Thoracic aorta (tissue), 2 donors: Measurements from ENCODE around the gene GNA12. TPM values are rescaled to one million over a fixed set of nuclear protein-coding genes. Genes with fewer than 3 reads are reported as not detected.

Experiments
- ATAC-seq: fragments of 150-250 bp; one replicate; pipeline ENCODE4 v1.8.0; 2017; ENCODE audit warnings: low read depth; ENCODE audit not compliant: insufficient number of reproducible peaks, low FRiP score
- DNase-seq: peaks from one replicate; pipeline ENCODE4 v3.0.0-alpha.2; 2020; ENCODE audit warnings: low spot score
- H3K27ac ChIP-seq, 2 donors: fragments of 200-600 bp; sonication (generic); 1 replicate in 1 of 2; 2 replicates in 1 of 2; pipeline ENCODE4 v1.5.1; 2016; ENCODE audit warnings: mild to moderate bottlenecking in 2 of 2, moderate library complexity in 2 of 2
- H3K27me3 ChIP-seq: fragments of 200-600 bp; sonication (generic); replicated peaks from 2 replicates; pipeline ENCODE4 v1.6.0; 2016; ENCODE audit warnings: mild to moderate bottlenecking; ENCODE audit not compliant: insufficient read depth
- H3K36me3 ChIP-seq: fragments of 200-600 bp; sonication (generic); one replicate; pipeline ENCODE4 v1.5.1; 2016
- H3K4me1 ChIP-seq, 2 donors: fragments of 200-600 bp; sonication (generic); 1 replicate in 1 of 2; 2 replicates in 1 of 2; pipeline versions ENCODE4 v1.5.1 to v1.6.0; 2016; ENCODE audit warnings: low read depth in 2 of 2, mild to moderate bottlenecking in 1 of 2; ENCODE audit not compliant: control insufficient read depth in 1 of 2
- H3K4me3 ChIP-seq: fragments of 200-600 bp; sonication (generic); 2 replicates; pipeline ENCODE4 v1.5.1; 2016; ENCODE audit warnings: mild to moderate bottlenecking
- H3K9me3 ChIP-seq: fragments of 200-600 bp; sonication (generic); 2 replicates; pipeline ENCODE4 v1.5.1; 2016
- total RNA-seq, 2 donors: library from RNA; depleted of rRNA; stranded (reverse); fragments of >200 nt; gene quantifications; one replicate each; pipeline versions ENCODE4 v1.1.0 to v1.2.3, GENCODE V29; 2016
- TF ChIP-seq, protein P1 (sequence below): fragments of 200-600 bp; sonication (generic); IDR thresholded peaks from one replicate; pipeline ENCODE4 v1.5.1; 2019; ENCODE audit warnings: antibody characterized with exemption

GNA12 gene
- total RNA-seq, 2 donors from 2014 or later = 27.6 to 48.8 TPM

DNA sequence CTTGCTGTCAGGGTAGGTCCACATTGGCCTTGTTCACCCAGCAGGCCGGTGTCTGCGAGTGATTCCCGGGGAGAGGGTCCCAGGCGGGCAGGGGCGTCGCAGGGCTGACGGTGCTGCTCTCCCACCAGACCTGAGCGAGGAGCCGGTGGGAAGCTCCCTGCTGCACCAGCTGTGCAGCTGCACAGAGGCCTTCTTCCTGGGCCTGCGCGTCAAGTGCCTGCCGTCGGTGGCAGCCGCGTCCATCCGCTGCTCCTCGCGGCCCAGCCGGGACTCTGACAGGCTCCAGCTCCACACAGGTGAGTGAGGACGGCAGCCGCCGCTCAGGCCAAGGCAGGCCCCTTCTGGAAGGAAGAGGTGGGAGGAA is 141.5 kb downstream of the GNA12 start:
- TF ChIP-seq, protein P1, sequence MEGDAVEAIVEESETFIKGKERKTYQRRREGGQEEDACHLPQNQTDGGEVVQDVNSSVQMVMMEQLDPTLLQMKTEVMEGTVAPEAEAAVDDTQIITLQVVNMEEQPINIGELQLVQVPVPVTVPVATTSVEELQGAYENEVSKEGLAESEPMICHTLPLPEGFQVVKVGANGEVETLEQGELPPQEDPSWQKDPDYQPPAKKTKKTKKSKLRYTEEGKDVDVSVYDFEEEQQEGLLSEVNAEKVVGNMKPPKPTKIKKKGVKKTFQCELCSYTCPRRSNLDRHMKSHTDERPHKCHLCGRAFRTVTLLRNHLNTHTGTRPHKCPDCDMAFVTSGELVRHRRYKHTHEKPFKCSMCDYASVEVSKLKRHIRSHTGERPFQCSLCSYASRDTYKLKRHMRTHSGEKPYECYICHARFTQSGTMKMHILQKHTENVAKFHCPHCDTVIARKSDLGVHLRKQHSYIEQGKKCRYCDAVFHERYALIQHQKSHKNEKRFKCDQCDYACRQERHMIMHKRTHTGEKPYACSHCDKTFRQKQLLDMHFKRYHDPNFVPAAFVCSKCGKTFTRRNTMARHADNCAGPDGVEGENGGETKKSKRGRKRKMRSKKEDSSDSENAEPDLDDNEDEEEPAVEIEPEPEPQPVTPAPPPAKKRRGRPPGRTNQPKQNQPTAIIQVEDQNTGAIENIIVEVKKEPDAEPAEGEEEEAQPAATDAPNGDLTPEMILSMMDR = no peak
- H3K9me3 ChIP-seq = no peaks in the 10 kb centered on the region
- no peaks in the 10 kb centered on the region for H3K27me3 ChIP-seq
- DNase-seq = no peak
- H3K4me3 ChIP-seq = no peak overlapping the region
- H3K4me1 ChIP-seq = peaks cover 0 to 11% of the 10 kb centered on the region in 2 donors
- ATAC-seq = no peak
- H3K27ac ChIP-seq = no peak overlapping the region
- no peaks in the 10 kb centered on the region for H3K36me3 ChIP-seq

DNA sequence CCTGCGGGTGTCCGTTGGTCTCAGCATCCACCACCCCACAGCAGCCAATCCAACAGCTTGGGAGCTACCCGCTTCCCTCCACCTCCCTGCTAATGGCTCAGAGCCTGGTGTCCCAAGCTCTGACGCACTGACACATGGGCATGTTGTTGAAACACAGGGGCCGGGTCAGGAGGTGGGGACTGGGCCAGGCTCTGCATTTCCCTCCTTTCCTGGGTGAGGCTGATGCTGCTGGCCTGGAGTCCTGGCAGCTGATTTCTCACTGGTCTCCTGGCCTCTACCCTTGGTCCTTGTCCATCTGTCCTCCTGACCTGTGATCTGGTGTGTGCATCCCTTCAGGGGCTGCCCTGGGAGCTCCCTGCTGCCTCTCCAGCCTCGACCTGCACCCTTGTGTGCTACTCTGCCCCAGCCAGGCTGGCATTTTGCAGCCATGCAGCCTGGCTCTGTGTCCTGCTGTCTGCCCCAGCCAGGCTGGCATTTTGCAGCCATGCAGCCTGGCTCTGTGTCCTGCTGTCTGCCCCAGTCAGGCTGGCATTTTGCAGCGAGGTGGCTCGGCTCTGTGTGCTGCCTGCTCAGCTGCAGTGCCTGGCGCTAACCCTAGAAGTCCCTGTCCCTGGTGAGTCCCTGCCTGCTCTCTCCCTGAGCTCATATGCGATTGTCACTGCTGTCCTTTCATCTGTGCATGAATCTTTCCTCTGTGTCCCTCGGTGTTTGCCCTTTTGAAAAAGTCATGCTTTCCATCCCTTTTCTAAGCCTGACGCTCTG is 142.1 kb downstream of the GNA12 start:
- DNase-seq (no peak), ATAC-seq (no peak)
- Histone ChIP-seq H3K27ac (no peak overlapping the region), H3K4me1 (peaks cover 0 to 11% of the 10 kb centered on the region in 2 donors), H3K27me3 (no peaks in the 10 kb centered on the region), H3K4me3 (no peak overlapping the region), H3K9me3 (no peaks in the 10 kb centered on the region), H3K36me3 (no peaks in the 10 kb centered on the region)
- TF ChIP-seq, protein P1 = no peak

DNA sequence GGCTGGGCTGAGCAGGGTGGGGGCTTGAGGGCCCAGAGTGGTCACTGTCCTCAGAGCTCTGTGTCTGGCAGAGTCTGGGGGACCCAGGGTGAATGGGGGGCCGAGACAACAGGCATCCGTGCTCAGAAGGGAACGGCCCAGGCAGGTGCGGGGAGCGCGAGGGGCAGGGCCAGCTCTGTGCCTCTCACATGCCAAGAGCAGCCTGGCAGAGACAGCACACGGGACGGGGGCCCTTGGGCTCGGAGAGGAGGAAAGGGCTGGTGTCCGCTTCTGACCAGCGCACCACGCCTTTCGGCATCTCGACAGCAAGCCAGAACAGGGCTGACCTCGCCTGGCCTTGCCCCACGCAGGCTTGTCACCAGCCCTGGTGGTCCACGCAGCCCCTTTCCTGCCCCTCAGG is 142.7 kb downstream of the GNA12 start:
- no peak for ATAC-seq
- no peaks in the 10 kb centered on the region for H3K27me3 ChIP-seq
- H3K4me3 ChIP-seq = no peak overlapping the region

DNA sequence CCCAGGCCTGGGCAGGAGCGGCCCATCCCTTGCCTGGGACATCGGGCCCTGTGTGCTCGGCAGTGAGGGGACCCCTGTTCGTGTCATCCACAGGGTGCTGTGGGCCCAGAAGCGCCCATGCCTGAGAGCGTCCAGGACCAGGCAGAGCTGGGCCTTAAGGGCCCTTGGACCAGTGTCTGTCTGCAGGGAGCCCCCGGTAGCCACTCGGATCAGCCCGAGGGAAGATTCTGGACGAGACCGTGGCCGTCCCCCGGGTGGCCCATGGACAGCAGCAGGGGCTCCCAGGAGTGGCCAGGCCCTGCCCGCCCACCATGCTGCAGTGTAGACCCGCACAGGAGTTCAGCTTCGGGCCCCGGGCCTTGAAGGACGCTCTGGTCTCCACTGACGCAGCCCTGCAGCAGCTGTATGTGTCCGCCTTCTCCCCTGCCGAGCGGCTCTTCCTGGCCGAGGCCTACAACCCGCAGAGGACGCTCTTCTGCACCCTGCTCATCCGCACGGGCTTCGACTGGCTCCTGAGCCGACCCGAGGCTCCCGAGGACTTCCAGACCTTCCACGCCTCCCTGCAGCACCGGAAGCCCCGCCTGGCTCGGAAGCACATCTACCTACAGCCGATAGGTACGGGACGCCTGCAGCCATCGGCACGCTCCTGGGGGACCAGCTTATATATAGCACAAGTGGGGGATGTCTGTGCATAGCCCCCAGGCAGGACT is 143.8 kb downstream of the GNA12 start:
- Histone ChIP-seq H3K27me3 (no peaks in the 10 kb centered on the region), H3K9me3 (no peaks in the 10 kb centered on the region), H3K4me1 (peaks cover 0 to 11% of the 10 kb centered on the region in 2 donors), H3K36me3 (no peaks in the 10 kb centered on the region), H3K27ac (no peak overlapping the region), H3K4me3 (no peak overlapping the region)
- ATAC-seq = no peak
- no peak for DNase-seq
- TF ChIP-seq, protein P1 = no peak

More for the DNA sequence above, 142.7 kb downstream of the GNA12 start:
- DNase-seq = no peak
- no peak overlapping the region for H3K27ac ChIP-seq
- no peaks in the 10 kb centered on the region for H3K9me3 ChIP-seq
- TF ChIP-seq, protein P1 = no peak
- no peaks in the 10 kb centered on the region for H3K36me3 ChIP-seq
- H3K4me1 ChIP-seq = peaks cover 0 to 11% of the 10 kb centered on the region in 2 donors

DNA sequence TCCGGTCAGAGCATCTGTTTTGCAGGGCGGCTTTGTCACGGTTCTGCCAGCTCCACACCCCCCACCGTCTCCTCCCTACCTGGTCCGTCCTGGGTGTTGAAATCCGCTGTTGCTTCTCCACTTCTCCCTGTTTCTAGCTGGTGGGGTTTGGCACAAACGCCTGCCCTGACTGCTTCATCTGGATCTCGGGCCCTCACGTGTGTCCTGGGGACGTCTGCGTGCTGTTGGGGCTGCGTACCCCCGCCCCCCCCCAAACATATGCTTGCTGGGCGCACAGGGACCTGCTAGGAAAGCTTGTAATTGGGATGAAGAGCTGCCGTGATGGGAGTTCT is 144.9 kb downstream of the GNA12 start:
- no peak for ATAC-seq
- Histone ChIP-seq H3K4me3 (no peak overlapping the region), H3K9me3 (no peaks in the 10 kb centered on the region), H3K36me3 (no peaks in the 10 kb centered on the region), H3K27me3 (no peaks in the 10 kb centered on the region), H3K27ac (no peak overlapping the region), H3K4me1 (peaks cover 0 to 11% of the 10 kb centered on the region in 2 donors)
- no peak for DNase-seq
- TF ChIP-seq, protein P1 = no peak
